Breast epithelium (tissue), 4 donors: Measurements from ENCODE around the gene SHROOM3. TPM values are rescaled to one million over a fixed set of nuclear protein-coding genes. Genes with fewer than 3 reads are reported as not detected.

Experiments used
- DNase-seq, 2 donors: peaks; one replicate each; pipeline ENCODE4 v3.0.0-alpha.2; 2019; ENCODE audit warnings: low spot score in 2 of 2
- H3K27ac ChIP-seq, 2 donors: fragments of 200-600 bp; sonication (generic) in 1 of 2; one replicate each; pipeline ENCODE4 v1.5.1; 2016 to 2019; ENCODE audit warnings: mild to moderate bottlenecking in 1 of 2
- H3K27me3 ChIP-seq, 2 donors: fragments of 200-600 bp; sonication (generic) in 1 of 2; one replicate each; pipeline versions ENCODE4 v1.5.1 to v1.6.0; 2017 to 2019; ENCODE audit warnings: control low read depth in 1 of 2, mild to moderate bottlenecking in 1 of 2
- H3K36me3 ChIP-seq: fragments of 200-600 bp; one replicate; pipeline ENCODE4 v1.5.1; 2019
- H3K4me1 ChIP-seq, 2 donors: fragments of 200-600 bp; sonication (generic); one replicate each; pipeline ENCODE4 v1.5.1; 2016 to 2019; ENCODE audit warnings: control low read depth in 1 of 2
- H3K4me3 ChIP-seq, 3 donors: fragments of 200-600 bp; sonication (generic); 1 replicate in 2 of 3; 2 replicates in 1 of 3; pipeline ENCODE4 v1.5.1; 2016 to 2019; ENCODE audit warnings: mild to moderate bottlenecking in 3 of 3, moderate library complexity in 2 of 3
- H3K9me3 ChIP-seq, 2 donors: fragments of 200-600 bp; sonication (generic) in 1 of 2; one replicate each; pipeline ENCODE4 v1.5.1; 2016 to 2019; ENCODE audit warnings: control low read depth in 1 of 2
- POLR2A ChIP-seq: fragments of 450-650 bp; IDR thresholded peaks from one replicate; pipeline ENCODE4 v1.6.1; 2016; ENCODE audit warnings: antibody characterized with exemption, mild to moderate bottlenecking, moderate library complexity
- POLR2AphosphoS5 ChIP-seq, 3 donors: sonication (generic); formaldehyde crosslinking; IDR thresholded peaks; one replicate each; pipeline ENCODE4 v1.6.1; 2017; ENCODE audit warnings: antibody characterized with exemption in 3 of 3
- intact Hi-C: fragments of 100-400 bp; cut with DNase I; formaldehyde crosslinking; loops from one replicate; pipeline ENCODE4 v1.15.1; 2023; ENCODE audit warnings: low total_unique reads
- total RNA-seq, 3 donors: library from RNA; depleted of rRNA; stranded (reverse); fragments of >200 nt; gene quantifications; one replicate each; pipeline ENCODE4 v1.1.0, GENCODE V29; 2016
- TF ChIP-seq, protein P1 (sequence below), 3 donors: fragments of 450-650 bp; IDR thresholded peaks; one replicate each; pipeline ENCODE4 v1.5.1; 2016 to 2017; ENCODE audit warnings: antibody characterized with exemption in 3 of 3, mild to moderate bottlenecking in 3 of 3, moderate library complexity in 3 of 3

The SHROOM3 gene
- total RNA-seq, 3 donors from 2014 or later = 0.32 to 145 (median 100) TPM

DNA sequence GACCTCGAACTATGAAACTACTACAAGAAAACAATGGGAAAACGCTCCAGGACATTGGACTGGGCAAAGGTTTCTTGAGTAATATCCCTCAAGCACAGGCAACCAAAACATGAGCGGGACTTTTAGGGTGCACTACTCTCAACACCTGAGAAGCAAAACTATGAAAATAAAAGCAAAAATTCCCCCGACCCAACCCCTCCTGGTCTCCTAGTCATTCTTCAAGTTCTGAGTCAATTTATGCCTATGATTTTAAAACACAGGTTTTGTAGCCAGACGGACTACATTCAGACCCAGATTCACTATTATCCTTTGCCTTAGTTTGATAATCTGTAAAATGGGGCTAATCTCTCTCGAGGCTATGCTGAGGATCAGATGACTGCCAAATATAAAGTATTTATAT lies 365.9 kb downstream of the SHROOM3 start:
- no peaks in the 10 kb centered on the region for H3K4me1 ChIP-seq
- TF ChIP-seq POLR2A = no peak
- TF ChIP-seq, protein P1, sequence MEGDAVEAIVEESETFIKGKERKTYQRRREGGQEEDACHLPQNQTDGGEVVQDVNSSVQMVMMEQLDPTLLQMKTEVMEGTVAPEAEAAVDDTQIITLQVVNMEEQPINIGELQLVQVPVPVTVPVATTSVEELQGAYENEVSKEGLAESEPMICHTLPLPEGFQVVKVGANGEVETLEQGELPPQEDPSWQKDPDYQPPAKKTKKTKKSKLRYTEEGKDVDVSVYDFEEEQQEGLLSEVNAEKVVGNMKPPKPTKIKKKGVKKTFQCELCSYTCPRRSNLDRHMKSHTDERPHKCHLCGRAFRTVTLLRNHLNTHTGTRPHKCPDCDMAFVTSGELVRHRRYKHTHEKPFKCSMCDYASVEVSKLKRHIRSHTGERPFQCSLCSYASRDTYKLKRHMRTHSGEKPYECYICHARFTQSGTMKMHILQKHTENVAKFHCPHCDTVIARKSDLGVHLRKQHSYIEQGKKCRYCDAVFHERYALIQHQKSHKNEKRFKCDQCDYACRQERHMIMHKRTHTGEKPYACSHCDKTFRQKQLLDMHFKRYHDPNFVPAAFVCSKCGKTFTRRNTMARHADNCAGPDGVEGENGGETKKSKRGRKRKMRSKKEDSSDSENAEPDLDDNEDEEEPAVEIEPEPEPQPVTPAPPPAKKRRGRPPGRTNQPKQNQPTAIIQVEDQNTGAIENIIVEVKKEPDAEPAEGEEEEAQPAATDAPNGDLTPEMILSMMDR (IDR thresholded peaks at IDR 0.05) = no peak
- TF ChIP-seq POLR2AphosphoS5 (IDR thresholded peaks at IDR 0.05) = no peak
- DNase-seq = no peak
- intact Hi-C loops = no loop called here
- no peaks in the 10 kb centered on the region for H3K36me3 ChIP-seq
- no peak overlapping the region for H3K4me3 ChIP-seq
- no peak overlapping the region for H3K27ac ChIP-seq
- no peaks in the 10 kb centered on the region for H3K27me3 ChIP-seq
- no peaks in the 10 kb centered on the region for H3K9me3 ChIP-seq

DNA sequence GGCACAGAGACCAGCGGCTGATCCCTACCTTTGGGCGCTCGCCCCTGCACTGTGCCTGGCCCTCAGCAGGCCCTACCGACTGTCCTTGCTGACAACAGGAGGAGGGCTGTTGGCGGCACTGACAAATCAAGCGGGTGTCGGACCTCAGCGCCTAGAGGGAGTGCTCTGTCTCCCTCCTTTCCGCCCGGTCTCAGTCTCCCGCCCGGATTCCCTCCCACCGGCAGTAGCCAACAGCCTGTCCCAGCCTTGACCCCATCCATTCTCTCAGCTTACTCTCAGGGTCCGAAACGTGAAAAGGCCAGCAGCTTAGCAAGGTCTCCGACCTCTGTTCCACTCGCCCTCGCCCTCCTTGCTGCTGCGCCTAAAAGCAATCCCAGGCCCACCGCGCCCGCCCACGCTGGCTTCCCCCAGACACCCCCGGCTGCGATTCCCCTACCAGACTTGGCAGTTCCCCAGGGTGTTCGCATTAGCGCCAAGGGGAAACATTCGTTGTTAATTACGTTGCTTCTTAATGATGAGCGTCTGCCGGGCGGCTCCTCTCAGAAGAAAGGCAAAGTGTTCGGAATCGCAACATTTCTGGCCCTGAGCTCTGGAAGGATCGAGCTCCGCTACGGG lies 366.7 kb downstream of the SHROOM3 start:
- intact Hi-C loops = no loop called here
- H3K4me1 ChIP-seq = no peaks in the 10 kb centered on the region
- TF ChIP-seq, protein P1 (IDR thresholded peaks at IDR 0.05) = no peak
- TF ChIP-seq POLR2AphosphoS5 (IDR thresholded peaks at IDR 0.05) (no peak), POLR2A (no peak)
- no peak for DNase-seq
- H3K36me3 ChIP-seq = no peaks in the 10 kb centered on the region
- no peaks in the 10 kb centered on the region for H3K27me3 ChIP-seq
- H3K27ac ChIP-seq = peak overlapping the region; percentile 79
- H3K4me3 ChIP-seq = peak overlapping the region in 2 of 3 donors; percentile 10 to 48
- no peaks in the 10 kb centered on the region for H3K9me3 ChIP-seq

GRCh38 chr4:76802236-76803021 lies 367.4 kb downstream of the SHROOM3 start:
- Histone ChIP-seq H3K4me1 (no peaks in the 10 kb centered on the region), H3K36me3 (no peaks in the 10 kb centered on the region), H3K27ac (peak overlapping the region; percentile 79), H3K9me3 (peaks cover 0 to 4% of the 10 kb centered on the region in 2 donors), H3K27me3 (no peaks in the 10 kb centered on the region), H3K4me3 (peak overlapping the region in 2 of 3 donors; percentile 10 to 48)
- intact Hi-C loops = no loop called here
- TF ChIP-seq, protein P1 (IDR thresholded peaks at IDR 0.05) = no peak
- TF ChIP-seq POLR2AphosphoS5 (IDR thresholded peaks at IDR 0.05) (no peak), POLR2A (no peak)
- no peak for DNase-seq

GRCh38 chr4:76803522-76803921 lies 368.5 kb downstream of the SHROOM3 start:
- peaks cover 4 to 11% of the 10 kb centered on the region in 2 donors for H3K9me3 ChIP-seq
- intact Hi-C loops = no loop called here
- peak overlapping the region; percentile 79 to 85 for H3K27ac ChIP-seq
- H3K4me1 ChIP-seq = no peaks in the 10 kb centered on the region
- H3K36me3 ChIP-seq = no peaks in the 10 kb centered on the region
- TF ChIP-seq POLR2A (no peak), POLR2AphosphoS5 (IDR thresholded peaks at IDR 0.05) (peak in 1 of 3 donors; percentile 67)
- peak in 1 of 2 donors; percentile 76 for DNase-seq
- H3K27me3 ChIP-seq = no peaks in the 10 kb centered on the region
- H3K4me3 ChIP-seq = no peak overlapping the region

DNA sequence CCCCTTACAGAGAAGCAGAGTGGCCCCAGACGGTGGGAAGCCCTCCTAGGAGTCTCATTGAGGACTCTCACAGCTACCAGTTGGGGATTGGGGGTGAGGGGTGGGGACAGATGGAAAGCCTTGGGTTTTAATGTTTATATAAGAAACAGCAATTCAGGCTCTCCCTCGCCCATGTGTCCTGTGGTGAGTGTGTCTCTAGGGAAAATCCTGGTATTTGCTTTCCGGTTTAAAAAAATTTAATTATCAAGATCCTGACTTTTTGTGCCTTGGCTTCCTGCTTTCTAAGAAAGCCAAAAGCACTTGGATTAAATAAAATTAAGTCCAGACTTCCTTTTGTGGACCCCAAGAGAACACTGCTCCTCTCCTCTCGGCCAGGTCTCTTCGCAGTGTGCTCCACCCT lies 369.1 kb downstream of the SHROOM3 start:
- no peaks in the 10 kb centered on the region for H3K36me3 ChIP-seq
- intact Hi-C loops = no loop called here
- H3K4me1 ChIP-seq = no peaks in the 10 kb centered on the region
- H3K9me3 ChIP-seq = peaks cover 4 to 13% of the 10 kb centered on the region in 2 donors
- no peak for DNase-seq
- H3K4me3 ChIP-seq = no peak overlapping the region
- H3K27ac ChIP-seq = peak overlapping the region; percentile 79 to 85
- H3K27me3 ChIP-seq = no peaks in the 10 kb centered on the region
- TF ChIP-seq, protein P1 (IDR thresholded peaks at IDR 0.05) = no peak
